ENCODE measurements around the gene ZFAND2A. TPM values are rescaled to one million over a fixed set of nuclear protein-coding genes. Genes with fewer than 3 reads are reported as not detected.

ZFAND2A gene
- polyA plus RNA-seq, 2 of the 4 experiments (the other 2 are of a cell fraction): 44.1 to 88.6 TPM

DNA sequence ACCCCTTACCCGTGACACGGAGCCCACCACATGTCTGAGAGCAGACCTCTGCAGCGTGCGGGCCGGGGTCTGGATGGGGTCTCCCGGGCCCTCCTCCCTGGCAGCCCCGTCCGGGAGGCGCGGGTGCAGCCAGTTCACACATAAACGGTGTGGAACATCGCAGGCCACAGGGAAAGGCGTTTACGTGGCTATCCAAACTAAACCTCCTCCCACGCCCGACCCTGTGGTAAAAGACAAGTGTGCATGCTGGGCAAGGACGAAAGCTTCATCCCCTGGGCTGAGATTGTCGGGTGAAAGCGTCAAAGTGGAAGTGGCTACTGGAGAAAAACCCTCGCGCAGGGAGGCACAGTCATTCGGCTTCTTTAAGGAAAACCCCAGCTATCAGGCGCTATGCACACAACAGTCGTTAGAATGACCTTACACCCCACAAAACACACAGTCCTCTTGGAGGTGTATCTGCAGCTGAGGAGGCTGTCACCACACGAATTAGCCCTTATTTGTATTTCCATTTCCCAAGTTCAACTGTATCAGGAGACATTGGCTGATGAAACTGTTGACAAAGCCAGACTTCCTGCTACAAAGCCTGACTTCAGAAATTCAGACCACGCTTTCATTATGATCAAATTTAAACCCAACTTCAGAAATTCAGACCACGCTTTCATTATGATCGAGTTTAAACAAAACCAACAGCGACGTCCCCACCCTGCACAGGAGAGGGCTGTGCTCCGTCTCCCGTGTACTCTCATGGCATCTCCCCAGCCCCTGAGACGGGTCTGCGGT, 56.8 kb downstream of the ZFAND2A start:
- H3K9me3 ChIP-seq: no peaks in the 10 kb centered on the region
- no peak overlapping the region for H3K27ac ChIP-seq
- H3K4me2 ChIP-seq: no peak overlapping the region
- ChIA-PET CTCF (interaction anchor here (1.3 to 9.6 kb wide), 5 partner anchors 15 to 110 kb away, joined by 3 to 102 read pairs (median 6); partner anchors contain the start of gene GPER1), POLR2A (no interaction called here)
- TF ChIP-seq, protein P1, sequence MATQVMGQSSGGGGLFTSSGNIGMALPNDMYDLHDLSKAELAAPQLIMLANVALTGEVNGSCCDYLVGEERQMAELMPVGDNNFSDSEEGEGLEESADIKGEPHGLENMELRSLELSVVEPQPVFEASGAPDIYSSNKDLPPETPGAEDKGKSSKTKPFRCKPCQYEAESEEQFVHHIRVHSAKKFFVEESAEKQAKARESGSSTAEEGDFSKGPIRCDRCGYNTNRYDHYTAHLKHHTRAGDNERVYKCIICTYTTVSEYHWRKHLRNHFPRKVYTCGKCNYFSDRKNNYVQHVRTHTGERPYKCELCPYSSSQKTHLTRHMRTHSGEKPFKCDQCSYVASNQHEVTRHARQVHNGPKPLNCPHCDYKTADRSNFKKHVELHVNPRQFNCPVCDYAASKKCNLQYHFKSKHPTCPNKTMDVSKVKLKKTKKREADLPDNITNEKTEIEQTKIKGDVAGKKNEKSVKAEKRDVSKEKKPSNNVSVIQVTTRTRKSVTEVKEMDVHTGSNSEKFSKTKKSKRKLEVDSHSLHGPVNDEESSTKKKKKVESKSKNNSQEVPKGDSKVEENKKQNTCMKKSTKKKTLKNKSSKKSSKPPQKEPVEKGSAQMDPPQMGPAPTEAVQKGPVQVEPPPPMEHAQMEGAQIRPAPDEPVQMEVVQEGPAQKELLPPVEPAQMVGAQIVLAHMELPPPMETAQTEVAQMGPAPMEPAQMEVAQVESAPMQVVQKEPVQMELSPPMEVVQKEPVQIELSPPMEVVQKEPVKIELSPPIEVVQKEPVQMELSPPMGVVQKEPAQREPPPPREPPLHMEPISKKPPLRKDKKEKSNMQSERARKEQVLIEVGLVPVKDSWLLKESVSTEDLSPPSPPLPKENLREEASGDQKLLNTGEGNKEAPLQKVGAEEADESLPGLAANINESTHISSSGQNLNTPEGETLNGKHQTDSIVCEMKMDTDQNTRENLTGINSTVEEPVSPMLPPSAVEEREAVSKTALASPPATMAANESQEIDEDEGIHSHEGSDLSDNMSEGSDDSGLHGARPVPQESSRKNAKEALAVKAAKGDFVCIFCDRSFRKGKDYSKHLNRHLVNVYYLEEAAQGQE (IDR thresholded peaks at IDR 0.05): no peak
- no peak for TF ChIP-seq FOSL2 (IDR thresholded peaks at IDR 0.05)
- TF ChIP-seq FOSL2 (CRISPR knock-in tag; IDR thresholded peaks at IDR 0.05): no peak
- TF ChIP-seq CEBPB (IDR thresholded peaks at IDR 0.05): no peak
- TF ChIP-seq CHD2 (IDR thresholded peaks at IDR 0.05; ENCODE audit: low read length, partially characterized antibody): no peak
- TF ChIP-seq FOXS1 (CRISPR knock-in tag; IDR thresholded peaks at IDR 0.05): no peak
- no peak for TF ChIP-seq NR3C1 (IDR thresholded peaks at IDR 0.05)
- no peak for TF ChIP-seq TP53 (CRISPR knock-in tag; IDR thresholded peaks at IDR 0.05)
- H3K4me3 ChIP-seq: no peak overlapping the region
- no peak for ATAC-seq
- no peak for DNase-seq (ENCODE audit: low read depth in 1 of 2, low spot score in 1 of 2)
- WGBS (ENCODE audit: missing lambda C conversion rate): 93% methylated on average over 34 of the region's 34 CpGs
- FAIRE-seq: no peak
- H3K4me1 ChIP-seq: no peaks in the 10 kb centered on the region

Other genes with a start within 250 kb of the ZFAND2A start
- gene ADAP1, start 205.5 kb downstream of the ZFAND2A start, polyA plus RNA-seq (2011; rRNA removed): 1.7 and 2.2 TPM in 2 replicates
- gene ADAP1, start 205.5 kb downstream of the ZFAND2A start, polyA plus RNA-seq (2017; fragmentation: RNase III; extraction: RNeasy Plus Mini Kit Qiagen cat#74134 plus additional on column Dnase treatment): 1.1 to 2.5 TPM (median 1.9 TPM) in 3 replicates
- gene COX19, start 184.6 kb downstream of the ZFAND2A start, polyA plus RNA-seq (2011; rRNA removed): 5.4 and 7.6 TPM in 2 replicates
- gene COX19, start 184.6 kb downstream of the ZFAND2A start, polyA plus RNA-seq (2017; fragmentation: RNase III; extraction: RNeasy Plus Mini Kit Qiagen cat#74134 plus additional on column Dnase treatment): 6.2 to 7.1 TPM (median 7.0 TPM) in 3 replicates
- gene CYP2W1, start 177.0 kb downstream of the ZFAND2A start, polyA plus RNA-seq (2011; rRNA removed): not detected in 2 replicates
- gene CYP2W1, start 177.0 kb downstream of the ZFAND2A start, polyA plus RNA-seq (2017; fragmentation: RNase III; extraction: RNeasy Plus Mini Kit Qiagen cat#74134 plus additional on column Dnase treatment): not detected in 3 replicates
- 0.50 and 0.87 TPM in 2 replicates for gene GPR146, start 115.7 kb downstream of the ZFAND2A start, polyA plus RNA-seq (2011; rRNA removed)
- 0.70 to 0.75 TPM (median 0.74 TPM) in 3 replicates for gene GPR146, start 115.7 kb downstream of the ZFAND2A start, polyA plus RNA-seq (2017; fragmentation: RNase III; extraction: RNeasy Plus Mini Kit Qiagen cat#74134 plus additional on column Dnase treatment)
- 0.23 and 0.30 TPM in 2 replicates for gene GPER1, start 72.1 kb downstream of the ZFAND2A start, polyA plus RNA-seq (2011; rRNA removed)
- gene GPER1, start 72.1 kb downstream of the ZFAND2A start, polyA plus RNA-seq (2017; fragmentation: RNase III; extraction: RNeasy Plus Mini Kit Qiagen cat#74134 plus additional on column Dnase treatment): 0.50 to 0.80 TPM (median 0.54 TPM) in 3 replicates
- gene UNCX, start 72.7 kb upstream of the ZFAND2A start, polyA plus RNA-seq (2011; rRNA removed): not detected in 2 replicates
- not detected in 3 replicates for gene UNCX, start 72.7 kb upstream of the ZFAND2A start, polyA plus RNA-seq (2017; fragmentation: RNase III; extraction: RNeasy Plus Mini Kit Qiagen cat#74134 plus additional on column Dnase treatment)